Mesenchymal stem cell (in vitro differentiated cells and primary cell): ENCODE measurements around the gene TIGD7.

Experiments
- DNase-seq: peaks from one replicate; pipeline ENCODE4 v3.0.0-alpha.2; 2013
- H2AFZ ChIP-seq: one replicate; pipeline ENCODE4 v1.6.1; 2013; ENCODE audit warnings: low read depth, mild to moderate bottlenecking, control low read depth, inconsistent platforms, low read length, moderate library complexity
- H2AK5ac ChIP-seq: 2 replicates; pipeline ENCODE4 v1.6.1; 2013; ENCODE audit warnings: low read length, moderate library complexity, mild to moderate bottlenecking, inconsistent platforms; ENCODE audit not compliant: severe bottlenecking
- H2BK120ac ChIP-seq: one replicate; pipeline ENCODE4 v1.6.1; 2013; ENCODE audit warnings: low read depth, mild to moderate bottlenecking, inconsistent platforms, low read length, moderate library complexity
- H2BK12ac ChIP-seq, 2 experiments: one replicate each; pipeline ENCODE4 v1.6.1; 2013; ENCODE audit warnings: inconsistent platforms in 2 of 2, low read length in 2 of 2, mild to moderate bottlenecking in 2 of 2, moderate library complexity in 2 of 2, control low read depth in 1 of 2
- H2BK15ac ChIP-seq: one replicate; pipeline ENCODE4 v1.6.1; 2013; ENCODE audit warnings: mild to moderate bottlenecking, low read depth, inconsistent platforms; ENCODE audit not compliant: poor library complexity, severe bottlenecking
- H2BK5ac ChIP-seq: 2 replicates; pipeline ENCODE4 v1.6.1; 2013; ENCODE audit warnings: low read depth, mild to moderate bottlenecking, low read length, control low read depth, inconsistent platforms; ENCODE audit not compliant: poor library complexity, severe bottlenecking
- H3K14ac ChIP-seq, 2 experiments: one replicate each; pipeline ENCODE4 v1.6.1; 2013; ENCODE audit warnings: inconsistent platforms in 2 of 2, low read length in 2 of 2, control low read depth in 1 of 2, mild to moderate bottlenecking in 1 of 2, moderate library complexity in 1 of 2
- H3K18ac ChIP-seq, 2 experiments: one replicate each; pipeline ENCODE4 v1.6.1; 2013; ENCODE audit warnings: inconsistent platforms in 2 of 2, low read length in 2 of 2, control low read depth in 1 of 2, low read depth in 1 of 2, mild to moderate bottlenecking in 1 of 2
- H3K23ac ChIP-seq, 2 experiments: one replicate each; pipeline ENCODE4 v1.6.1; 2013; ENCODE audit warnings: inconsistent platforms in 2 of 2, low read length in 2 of 2, mild to moderate bottlenecking in 2 of 2, moderate library complexity in 2 of 2, control low read depth in 1 of 2
- H3K27ac ChIP-seq: 2 replicates; pipeline ENCODE4 v1.5.1; 2013; ENCODE audit warnings: mild to moderate bottlenecking, moderate library complexity, low read length, control low read depth, inconsistent platforms; ENCODE audit not compliant: poor library complexity, severe bottlenecking
- H3K27me3 ChIP-seq, 2 experiments: 2 replicates each; pipeline versions ENCODE4 v1.6.1 to v1.7.0; 2013; ENCODE audit warnings: low read length in 2 of 2, mild to moderate bottlenecking in 2 of 2, moderate library complexity in 2 of 2, control low read depth in 1 of 2, inconsistent platforms in 1 of 2; ENCODE audit not compliant: control insufficient read depth in 1 of 2, insufficient read depth in 1 of 2
- H3K36me3 ChIP-seq, 2 experiments: 2 replicates each; pipeline versions ENCODE4 v1.6.1 to v1.7.0; 2013; ENCODE audit warnings: low read length in 2 of 2, control low read depth in 1 of 2, inconsistent platforms in 1 of 2, low read depth in 1 of 2, mild to moderate bottlenecking in 1 of 2; ENCODE audit not compliant: insufficient read depth in 2 of 2, control insufficient read depth in 1 of 2
- H3K4ac ChIP-seq, 2 experiments: one replicate each; pipeline ENCODE4 v1.6.1; 2013; ENCODE audit warnings: inconsistent platforms in 2 of 2, low read length in 2 of 2, mild to moderate bottlenecking in 2 of 2, moderate library complexity in 2 of 2, control low read depth in 1 of 2, low read depth in 1 of 2
- H3K4me1 ChIP-seq: 2 replicates; pipeline ENCODE4 v1.6.1; 2013; ENCODE audit warnings: low read depth, low read length, control low read depth; ENCODE audit not compliant: control insufficient read depth, insufficient read depth
- H3K4me2 ChIP-seq: 2 replicates; pipeline ENCODE4 v1.6.1; 2013; ENCODE audit warnings: low read length, mild to moderate bottlenecking, inconsistent platforms; ENCODE audit not compliant: poor library complexity, severe bottlenecking
- H3K4me3 ChIP-seq, 2 experiments: 2 replicates each; pipeline versions ENCODE4 v1.5.1 to v1.7.0; 2013; ENCODE audit warnings: low read length in 2 of 2, mild to moderate bottlenecking in 2 of 2, control low read depth in 1 of 2, low read depth in 1 of 2; ENCODE audit not compliant: insufficient read depth in 1 of 2
- H3K79me1 ChIP-seq: replicated peaks from 2 replicates; pipeline ENCODE4 v1.6.1; 2013; ENCODE audit warnings: mild to moderate bottlenecking, control low read depth, low read length, inconsistent platforms; ENCODE audit not compliant: poor library complexity, severe bottlenecking
- H3K9ac ChIP-seq: 2 replicates; pipeline ENCODE4 v1.7.0; 2013; ENCODE audit warnings: mild to moderate bottlenecking, low read length, moderate library complexity
- H3K9me3 ChIP-seq: 2 replicates; pipeline ENCODE4 v1.7.0; 2013; ENCODE audit warnings: mild to moderate bottlenecking, low read length; ENCODE audit not compliant: control insufficient read depth
- H4K8ac ChIP-seq: one replicate; pipeline ENCODE4 v1.6.1; 2013; ENCODE audit warnings: inconsistent platforms, mild to moderate bottlenecking, low read length, moderate library complexity
- H4K91ac ChIP-seq: one replicate; pipeline ENCODE4 v1.6.1; 2013; ENCODE audit warnings: mild to moderate bottlenecking, low read length, inconsistent platforms
- WGBS: methylation state at CpG from one replicate; pipeline ENCODE4 v1.1.7; 2013; ENCODE audit warnings: mixed read lengths; 5-methylcytosine and 5-hydroxymethylcytosine counted together

Gene TIGD7

DNA sequence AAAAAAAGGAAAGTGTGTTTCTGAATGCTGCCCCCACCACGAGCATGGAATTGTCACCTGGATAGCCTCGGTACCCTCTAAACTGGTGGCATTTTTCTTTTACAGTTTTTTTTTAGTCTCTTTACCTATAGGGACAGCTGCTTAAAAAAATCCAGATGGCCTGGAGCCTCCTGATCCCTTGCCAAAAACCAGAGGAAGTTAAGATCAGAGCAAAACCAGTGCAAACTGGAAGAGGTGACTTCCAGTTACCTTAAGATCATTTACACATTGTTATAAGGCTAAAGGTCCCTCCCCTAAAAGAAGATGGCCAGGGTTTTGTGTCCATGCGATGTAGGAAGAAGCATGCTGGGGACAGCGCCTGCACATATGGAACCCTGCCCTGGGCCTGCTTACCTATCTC is 52.3 kb downstream of the TIGD7 start:
- Histone ChIP-seq H3K79me1 (no peaks in the 10 kb centered on the region), H3K27me3 (peaks cover 14 to 29% of the 10 kb centered on the region in 2 experiments), H2BK12ac (no peak overlapping the region), H3K9me3 (no peaks in the 10 kb centered on the region), H3K4ac (no peak overlapping the region), H2AFZ (no peak overlapping the region), H3K4me1 (peaks cover 8% of the 10 kb centered on the region), H4K91ac (no peak overlapping the region), H3K36me3 (no peaks in the 10 kb centered on the region), H2BK5ac (no peak overlapping the region), H2AK5ac (no peak overlapping the region), H4K8ac (no peak overlapping the region), H3K18ac (no peak overlapping the region), H3K9ac (no peak overlapping the region), H3K23ac (no peak overlapping the region), H2BK15ac (no peak overlapping the region), H2BK120ac (no peak overlapping the region), H3K4me3 (no peak overlapping the region), H3K27ac (no peak overlapping the region), H3K14ac (no peak overlapping the region), H3K4me2 (no peak overlapping the region)
- DNase-seq: no peak
- WGBS: 85% methylated on average over 4 of the region's 4 CpGs

DNA sequence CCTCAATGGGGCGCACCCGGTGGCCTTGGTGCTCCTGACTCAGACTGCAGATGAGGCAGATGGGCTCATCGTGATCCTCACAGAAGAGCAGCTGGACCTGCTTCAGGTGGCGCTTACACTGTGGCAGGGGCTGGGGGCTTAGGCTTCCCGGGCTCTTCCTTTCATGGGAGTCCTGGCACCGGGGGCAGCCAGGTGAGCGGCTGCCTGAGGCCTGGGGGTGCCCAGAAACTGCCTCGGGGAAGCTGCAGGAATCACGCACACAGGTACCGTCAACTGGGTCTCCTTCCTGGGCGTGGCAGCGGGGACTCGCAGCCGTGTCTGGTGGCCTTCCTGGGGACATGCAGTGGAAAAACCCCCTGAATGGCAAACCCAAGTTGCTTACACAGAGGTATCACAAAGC is 55.8 kb downstream of the TIGD7 start:
- no peak overlapping the region for H2BK5ac ChIP-seq
- WGBS: 75% methylated on average over 14 of the region's 14 CpGs

DNA sequence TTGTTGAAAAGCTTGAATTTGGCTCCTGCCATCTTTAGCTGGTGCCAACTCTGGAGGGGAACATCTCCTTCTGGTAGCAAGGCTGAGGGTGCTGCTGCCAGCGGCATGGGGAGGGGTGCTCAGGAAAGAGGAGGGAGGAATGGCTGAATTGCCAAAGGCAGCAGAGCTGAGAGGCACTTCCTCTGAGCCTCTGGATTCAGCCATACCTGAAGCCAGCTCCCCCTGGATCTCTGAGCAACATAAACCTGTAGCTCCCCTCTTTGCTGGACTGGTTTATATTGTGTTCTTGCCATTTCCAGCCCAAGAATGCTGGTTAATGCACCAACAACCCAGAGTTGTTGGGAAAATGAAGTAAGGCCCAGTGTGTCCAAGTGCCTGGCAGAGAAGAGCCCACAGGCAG is 56.2 kb downstream of the TIGD7 start:
- no peak overlapping the region for H2AK5ac ChIP-seq
- no peak for DNase-seq

More for the DNA sequence above, 55.8 kb downstream of the TIGD7 start:
- H3K9ac ChIP-seq: no peak overlapping the region
- peaks cover 15 to 34% of the 10 kb centered on the region in 2 experiments for H3K27me3 ChIP-seq
- no peak overlapping the region for H2AFZ ChIP-seq
- H3K18ac ChIP-seq: no peak overlapping the region
- peak overlapping the region in 1 of 2 experiments; percentile 14 for H3K4me3 ChIP-seq
- H3K23ac ChIP-seq: peak overlapping the region in 1 of 2 experiments; percentile 32
- no peak overlapping the region for H4K8ac ChIP-seq
- H3K4ac ChIP-seq: no peak overlapping the region
- no peak overlapping the region for H2BK15ac ChIP-seq
- H4K91ac ChIP-seq: no peak overlapping the region
- DNase-seq: no peak
- no peak overlapping the region for H3K14ac ChIP-seq
- no peaks in the 10 kb centered on the region for H3K36me3 ChIP-seq
- no peaks in the 10 kb centered on the region for H3K79me1 ChIP-seq
- H2BK12ac ChIP-seq: no peak overlapping the region
- no peak overlapping the region for H2BK120ac ChIP-seq
- no peaks in the 10 kb centered on the region for H3K4me1 ChIP-seq
- no peak overlapping the region for H3K27ac ChIP-seq
- no peak overlapping the region for H2AK5ac ChIP-seq
- H3K4me2 ChIP-seq: no peak overlapping the region
- H3K9me3 ChIP-seq: no peaks in the 10 kb centered on the region

More for the DNA sequence above, 56.2 kb downstream of the TIGD7 start:
- WGBS: 50% methylated on average over 1 of the region's 1 CpG
- H2BK12ac ChIP-seq: no peak overlapping the region
- no peaks in the 10 kb centered on the region for H3K9me3 ChIP-seq
- H4K8ac ChIP-seq: no peak overlapping the region
- H3K14ac ChIP-seq: no peak overlapping the region
- no peak overlapping the region for H3K27ac ChIP-seq
- no peak overlapping the region for H2BK5ac ChIP-seq
- no peak overlapping the region for H2BK120ac ChIP-seq
- H3K27me3 ChIP-seq: peaks cover 14 to 34% of the 10 kb centered on the region in 2 experiments
- H3K36me3 ChIP-seq: no peaks in the 10 kb centered on the region
- H3K4ac ChIP-seq: no peak overlapping the region
- no peak overlapping the region for H3K4me3 ChIP-seq
- H2BK15ac ChIP-seq: no peak overlapping the region
- no peak overlapping the region for H3K4me2 ChIP-seq
- no peak overlapping the region for H3K23ac ChIP-seq
- H3K79me1 ChIP-seq: no peaks in the 10 kb centered on the region
- H3K4me1 ChIP-seq: no peaks in the 10 kb centered on the region
- no peak overlapping the region for H4K91ac ChIP-seq
- H3K9ac ChIP-seq: no peak overlapping the region
- no peak overlapping the region for H3K18ac ChIP-seq
- no peak overlapping the region for H2AFZ ChIP-seq
